ENCODE measurements around the gene EGFL7. TPM values are rescaled to one million over a fixed set of nuclear protein-coding genes. Genes with fewer than 3 reads are reported as not detected.
"Not testable (repeated sequence)": the region's sequence is repeated elsewhere in the genome, so short reads cannot be mapped to it uniquely, and the experiment has no call there.

EGFL7 gene
- total RNA-seq, 2 experiments from 2014 or later = 0.22 to 0.31 TPM

- Mint-ChIP-seq H3K27ac (no peak overlapping the region), H3K9me3 (no peaks in the 10 kb centered on the region), H3K4me3 (no peak overlapping the region), H3K36me3 (ENCODE audit: low read depth) (no peaks in the 10 kb centered on the region), H3K27me3 (no peaks in the 10 kb centered on the region), H3K4me1 (no peaks in the 10 kb centered on the region)
- POLR2A ChIA-PET = no interaction called here
- CTCF ChIA-PET = interaction anchor here (0.9 to 2.0 kb wide), 3 partner anchors 140 to 221 kb away, joined by 3 to 8 read pairs (median 4); no protein-coding TSS in a partner anchor
- DNase-seq = no peak
Observed at GRCh38 chr9:136628268-136628667, 34.4 kb upstream of the EGFL7 start.

DNA sequence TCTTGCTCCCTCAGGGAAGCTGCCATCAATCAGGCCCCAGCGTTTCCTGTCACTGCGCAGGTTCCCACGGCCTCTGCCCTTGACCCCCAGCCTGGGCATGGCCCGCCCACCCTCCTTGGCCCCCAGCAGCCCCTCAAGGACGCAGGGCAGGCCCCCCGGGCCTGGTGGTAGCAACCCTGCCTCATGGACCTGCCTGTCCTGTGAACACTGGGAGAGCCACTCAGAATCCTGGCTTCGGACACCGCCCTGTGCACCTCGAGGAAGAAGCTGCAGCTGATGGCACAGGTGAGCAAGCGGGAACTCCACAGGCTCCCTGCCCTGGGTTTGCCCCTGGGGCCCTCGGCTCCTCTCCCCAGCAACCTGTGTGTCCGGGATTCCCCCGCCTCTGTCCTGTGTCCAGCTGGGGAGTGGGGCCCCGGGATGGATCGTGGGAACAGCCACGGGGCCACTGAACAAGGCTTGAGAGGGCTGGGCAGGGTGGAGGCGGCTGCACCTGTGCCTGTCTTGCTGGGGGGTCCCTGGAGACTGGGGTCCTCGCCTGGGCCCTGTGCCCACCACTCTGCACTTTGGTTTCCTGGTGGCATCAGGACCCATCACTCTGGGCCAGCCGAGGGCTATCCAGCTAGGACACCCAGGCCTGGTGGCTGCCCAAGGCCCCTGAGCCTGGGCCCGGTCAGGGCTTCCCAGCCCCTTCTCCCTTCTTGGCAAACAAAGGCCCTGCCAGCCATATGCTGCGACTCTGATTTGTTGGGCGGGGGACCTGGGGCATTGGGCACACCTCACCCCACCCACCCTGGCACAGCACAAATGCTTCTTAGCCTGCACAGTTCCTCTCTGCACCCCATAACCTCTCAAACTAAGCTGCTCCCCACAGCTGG lies 33.5 kb upstream of the EGFL7 start:
- DNase-seq = no peak
- H3K27me3 Mint-ChIP-seq = no peaks in the 10 kb centered on the region
- ChIA-PET CTCF (interaction anchor here (0.6 to 2.0 kb wide), 5 partner anchors 9 to 222 kb away, joined by 3 to 8 read pairs (median 4); no protein-coding TSS in a partner anchor), POLR2A (no interaction called here)
- no peaks in the 10 kb centered on the region for H3K4me1 Mint-ChIP-seq
- H3K36me3 Mint-ChIP-seq (ENCODE audit: low read depth) = no peaks in the 10 kb centered on the region
- no peaks in the 10 kb centered on the region for H3K9me3 Mint-ChIP-seq
- no peak overlapping the region for H3K4me3 Mint-ChIP-seq
- no peak overlapping the region for H3K27ac Mint-ChIP-seq

DNA sequence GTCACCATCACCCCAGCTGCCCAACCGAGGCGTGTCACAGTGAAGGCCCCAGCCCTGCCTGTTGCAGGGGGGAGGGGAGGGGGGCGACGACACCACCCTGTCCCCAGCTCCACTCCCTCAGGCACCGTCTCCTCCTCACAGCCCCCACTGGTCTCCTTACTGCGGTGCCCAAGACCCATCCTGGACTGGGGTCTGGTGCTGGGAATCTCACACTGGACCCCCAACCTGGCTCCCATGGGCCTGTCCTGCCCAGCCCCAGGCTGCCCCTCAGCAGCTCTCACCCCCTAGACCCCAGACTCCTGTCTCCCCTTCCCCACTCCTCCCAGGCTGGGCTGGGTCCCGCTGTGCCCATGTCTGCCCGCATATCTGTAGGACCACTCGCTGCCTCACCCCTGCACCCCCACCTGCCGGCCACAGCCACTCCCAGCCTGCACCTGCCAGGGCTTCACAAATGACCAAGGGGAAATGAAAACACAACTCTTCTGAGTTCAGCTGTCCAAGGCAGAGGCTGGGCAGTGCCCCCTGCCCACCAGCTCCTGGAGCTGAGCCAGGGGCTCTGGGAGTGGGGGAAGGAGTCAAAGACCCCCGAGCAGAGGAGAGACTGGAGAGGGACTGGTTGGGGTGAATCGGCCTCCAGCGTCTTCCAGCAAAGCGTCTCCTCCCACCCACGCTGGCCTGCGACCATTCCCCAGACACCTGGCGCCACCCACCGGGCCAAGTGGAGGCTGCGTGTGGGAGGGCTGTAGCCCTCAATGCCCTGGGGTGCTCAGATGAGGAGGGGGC lies 32.6 kb upstream of the EGFL7 start:
- no peak overlapping the region for H3K27ac Mint-ChIP-seq

GRCh38 chr9:136630662-136630992 lies 32.1 kb upstream of the EGFL7 start:
- Mint-ChIP-seq H3K27ac (no peak overlapping the region), H3K9me3 (no peaks in the 10 kb centered on the region), H3K27me3 (peaks cover 3% of the 10 kb centered on the region), H3K4me1 (no peaks in the 10 kb centered on the region), H3K36me3 (ENCODE audit: low read depth) (no peaks in the 10 kb centered on the region), H3K4me3 (no peak overlapping the region)
- DNase-seq = no peak
- CTCF ChIA-PET = interaction anchor here (1.4 kb wide), 1 partner anchor 145 kb away, joined by 5 read pairs; no protein-coding TSS in a partner anchor
- POLR2A ChIA-PET = no interaction called here

More for the DNA sequence above, 32.6 kb upstream of the EGFL7 start:
- ChIA-PET POLR2A (no interaction called here), CTCF (interaction anchor here (0.6 to 2.0 kb wide), 4 partner anchors 8 to 223 kb away, joined by 3 to 8 read pairs (median 4); no protein-coding TSS in a partner anchor)
- Mint-ChIP-seq H3K4me1 (no peaks in the 10 kb centered on the region), H3K9me3 (no peaks in the 10 kb centered on the region), H3K4me3 (no peak overlapping the region), H3K36me3 (ENCODE audit: low read depth) (no peaks in the 10 kb centered on the region), H3K27me3 (peaks cover 3% of the 10 kb centered on the region)
- peak; percentile 72 for DNase-seq

DNA sequence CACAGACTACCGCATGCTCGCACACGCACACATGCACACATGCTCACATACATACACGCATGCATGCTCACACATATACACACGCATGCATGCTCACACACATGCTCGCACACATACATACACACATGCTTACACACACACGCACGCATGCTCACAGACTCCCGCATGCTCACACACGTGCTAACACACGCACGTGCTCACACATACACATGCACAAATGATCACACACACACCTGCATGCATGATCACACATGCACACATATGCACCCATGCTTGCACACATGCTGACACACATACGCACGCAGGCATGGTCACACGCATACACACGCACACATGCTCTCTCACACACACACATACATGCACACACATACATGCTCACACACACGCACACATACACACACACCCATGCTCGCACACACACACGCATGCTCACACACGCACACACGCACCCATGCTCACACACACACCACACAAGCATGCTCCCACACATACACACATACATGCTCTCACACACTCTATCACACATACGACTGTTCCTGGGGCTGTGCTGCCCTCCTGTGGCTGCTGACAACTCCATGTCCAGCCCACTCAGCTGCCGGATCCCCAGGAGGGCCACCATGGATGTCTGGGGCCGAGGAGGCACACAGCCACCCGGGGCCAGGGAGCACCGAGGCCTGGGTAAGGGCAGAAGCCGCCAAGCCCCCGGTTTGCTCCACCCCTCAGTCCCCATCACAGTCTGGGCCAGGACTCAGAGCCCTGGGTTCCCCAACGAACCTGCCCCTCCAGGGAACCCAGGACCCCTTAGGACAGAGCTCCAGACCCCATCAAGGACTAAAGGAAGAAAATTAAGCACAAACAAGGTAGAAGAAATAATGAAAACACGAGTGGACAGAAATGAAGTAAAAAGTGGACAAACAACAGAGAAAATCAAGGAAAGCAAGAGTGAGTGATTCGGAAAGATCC lies 31.4 kb upstream of the EGFL7 start:
- no peaks in the 10 kb centered on the region for H3K36me3 Mint-ChIP-seq (ENCODE audit: low read depth)
- H3K27me3 Mint-ChIP-seq = peaks cover 3% of the 10 kb centered on the region
- ChIA-PET POLR2A (no interaction called here), CTCF (interaction anchor here (0.5 to 1.4 kb wide), 10 partner anchors 8 to 447 kb away, joined by 3 to 19 read pairs (median 4); no protein-coding TSS in a partner anchor)
- no peaks in the 10 kb centered on the region for H3K4me1 Mint-ChIP-seq
- H3K4me3 Mint-ChIP-seq = no peak overlapping the region
- DNase-seq = peak; percentile 76
- H3K27ac Mint-ChIP-seq = no peak overlapping the region
- no peaks in the 10 kb centered on the region for H3K9me3 Mint-ChIP-seq

GRCh38 chr9:136632072-136632471 lies 30.6 kb upstream of the EGFL7 start:
- H3K27me3 Mint-ChIP-seq; DNase-seq; H3K36me3 Mint-ChIP-seq (ENCODE audit: low read depth); H3K9me3 Mint-ChIP-seq; POLR2A ChIA-PET; H3K4me3 Mint-ChIP-seq; H3K4me1 Mint-ChIP-seq; H3K27ac Mint-ChIP-seq: not testable (repeated sequence)
- CTCF ChIA-PET = interaction anchor here (0.5 to 1.4 kb wide), 10 partner anchors 8 to 448 kb away, joined by 3 to 19 read pairs (median 4); no protein-coding TSS in a partner anchor

DNA sequence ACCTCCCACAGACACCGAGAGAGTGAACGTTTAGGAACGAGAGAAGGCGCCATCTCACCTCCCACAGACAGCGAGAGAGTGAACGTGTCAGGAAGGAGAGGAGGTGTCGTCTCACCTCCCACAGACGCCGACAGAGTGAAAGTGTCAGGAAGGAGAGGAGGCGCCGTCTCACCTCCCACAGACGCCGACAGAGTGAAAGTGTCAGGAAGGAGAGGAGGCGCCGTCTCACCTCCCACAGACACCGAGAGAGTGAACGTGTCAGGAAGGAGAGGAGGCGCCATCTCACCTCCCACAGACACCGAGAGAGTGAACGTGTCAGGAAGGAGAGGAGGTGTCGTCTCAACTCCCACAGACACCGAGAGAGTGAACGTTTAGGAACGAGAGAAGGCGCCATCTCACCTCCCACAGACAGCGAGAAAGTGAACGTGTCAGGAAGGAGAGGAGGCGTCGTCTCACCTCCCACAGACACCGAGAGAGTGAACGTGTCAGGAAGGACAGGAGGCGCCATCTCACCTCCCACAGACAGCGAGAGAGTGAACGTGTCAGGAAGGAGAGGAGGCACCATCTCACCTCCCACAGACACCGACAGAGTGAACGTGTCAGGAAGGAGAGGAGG lies 30.1 kb upstream of the EGFL7 start:
- DNase-seq; POLR2A ChIA-PET; H3K9me3 Mint-ChIP-seq; H3K27ac Mint-ChIP-seq; H3K4me3 Mint-ChIP-seq; H3K4me1 Mint-ChIP-seq; H3K36me3 Mint-ChIP-seq (ENCODE audit: low read depth); H3K27me3 Mint-ChIP-seq: not testable (repeated sequence)
- CTCF ChIA-PET = interaction anchor here (1.0 to 1.4 kb wide), 3 partner anchors 70 to 208 kb away, joined by 3 to 8 read pairs (median 4); no protein-coding TSS in a partner anchor

DNA sequence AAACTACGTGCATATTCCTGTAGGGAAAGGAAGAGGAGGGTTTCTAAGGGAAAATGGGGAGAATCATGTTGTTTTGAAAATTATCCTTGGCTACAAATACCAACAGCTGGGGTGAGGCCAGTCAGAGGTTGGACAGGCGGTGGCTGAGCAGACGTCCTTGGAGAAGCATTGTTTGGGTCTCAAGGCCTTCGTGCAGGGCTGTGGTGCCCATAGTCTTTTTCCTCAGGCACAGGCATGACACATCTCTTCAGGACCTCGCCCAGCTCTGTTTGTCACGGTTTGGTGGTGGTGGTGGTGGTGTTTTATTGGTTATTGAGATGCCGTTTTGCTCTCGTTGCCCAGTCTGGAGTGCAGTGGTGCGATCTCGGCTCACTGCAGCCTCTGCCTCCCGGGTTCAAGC lies 27.8 kb upstream of the EGFL7 start:
- CTCF ChIA-PET = interaction anchor here (1.2 to 2.4 kb wide), 2 partner anchors 145 to 150 kb away, joined by 4 to 9 read pairs; no protein-coding TSS in a partner anchor
- POLR2A ChIA-PET = no interaction called here
- DNase-seq = no peak
- no peak overlapping the region for H3K4me3 Mint-ChIP-seq
- H3K27ac Mint-ChIP-seq = no peak overlapping the region
- H3K4me1 Mint-ChIP-seq = no peaks in the 10 kb centered on the region
- no peaks in the 10 kb centered on the region for H3K36me3 Mint-ChIP-seq (ENCODE audit: low read depth)
- no peaks in the 10 kb centered on the region for H3K9me3 Mint-ChIP-seq
- peaks cover 3% of the 10 kb centered on the region for H3K27me3 Mint-ChIP-seq

DNA sequence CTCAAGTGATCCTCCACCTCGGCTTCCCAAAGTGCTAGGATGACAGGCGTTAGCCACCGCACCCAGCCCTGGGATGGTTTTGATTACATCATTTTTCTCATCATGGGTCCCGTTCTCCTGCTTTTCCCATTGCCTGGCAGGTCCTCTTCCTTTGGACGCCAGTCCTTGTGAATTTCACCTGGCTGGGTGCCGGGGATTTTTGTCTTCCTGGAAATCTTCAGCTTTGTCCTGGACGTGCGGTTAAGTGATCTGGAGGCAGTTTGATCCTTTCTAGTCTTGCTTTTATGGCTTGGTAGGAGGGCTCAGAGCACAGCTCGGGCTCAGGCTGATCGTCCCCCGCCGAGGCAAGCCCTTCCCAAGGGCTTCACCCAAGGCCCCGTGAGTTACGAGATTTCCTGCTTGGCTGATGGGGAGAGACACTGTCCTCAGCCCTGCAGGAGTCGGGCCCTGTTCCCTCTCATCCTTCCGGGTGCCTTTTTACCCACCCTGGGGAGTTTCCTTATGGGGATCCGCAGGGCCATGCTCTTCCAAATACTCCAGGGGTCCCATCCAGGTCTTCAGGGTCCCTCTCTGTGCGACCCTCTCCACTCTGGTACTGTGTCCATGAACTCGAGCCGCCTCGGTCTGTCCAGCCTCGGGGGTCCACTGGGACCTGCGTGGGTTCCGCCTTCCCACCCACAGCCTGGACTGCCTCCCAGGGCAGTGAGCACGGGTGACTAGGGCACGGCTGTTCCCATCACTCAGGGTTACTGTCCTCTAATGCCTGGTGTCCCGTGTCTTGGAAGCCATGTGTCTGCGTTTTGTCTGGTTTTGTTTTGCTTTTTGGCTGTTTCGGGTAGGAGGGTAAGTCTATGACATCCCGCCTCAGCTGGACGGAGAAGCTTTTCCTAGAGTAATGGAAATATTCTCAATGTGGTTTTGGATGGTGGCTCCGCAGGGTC lies 22.3 kb upstream of the EGFL7 start:
- Mint-ChIP-seq H3K27me3 (peaks cover 14% of the 10 kb centered on the region), H3K4me3 (no peak overlapping the region), H3K9me3 (no peaks in the 10 kb centered on the region), H3K36me3 (ENCODE audit: low read depth) (no peaks in the 10 kb centered on the region), H3K27ac (no peak overlapping the region), H3K4me1 (no peaks in the 10 kb centered on the region)
- CTCF ChIA-PET = interaction anchor here (0.7 to 1.3 kb wide), 2 partner anchors 9 to 157 kb away, joined by 3 to 4 read pairs; no protein-coding TSS in a partner anchor
- POLR2A ChIA-PET = no interaction called here
- no peak for DNase-seq

DNA sequence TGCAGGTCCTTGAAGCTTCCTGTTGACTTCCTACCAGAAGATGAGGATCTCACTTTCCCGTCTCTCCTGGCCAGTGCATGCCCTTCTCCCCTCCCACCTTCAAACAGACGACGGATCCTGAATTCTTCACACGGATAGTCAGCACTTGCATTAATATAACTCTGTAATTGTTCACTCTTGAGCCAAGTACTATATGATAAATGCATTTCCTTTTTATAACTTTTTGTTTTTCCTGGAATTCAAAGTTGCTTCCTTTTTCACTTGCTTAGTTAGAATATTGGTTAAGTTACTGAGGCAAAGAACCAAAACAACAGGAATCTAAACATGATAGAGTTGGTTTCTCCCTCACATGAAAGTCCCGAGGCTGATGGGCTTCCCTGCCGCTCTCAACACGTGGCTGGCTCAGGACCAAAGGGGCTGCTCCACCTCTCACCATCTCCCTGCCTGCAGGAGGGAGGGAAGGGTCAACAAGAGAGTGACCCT lies 20.2 kb upstream of the EGFL7 start:
- H3K27me3 Mint-ChIP-seq = peaks cover 20% of the 10 kb centered on the region
- CTCF ChIA-PET = interaction anchor here (0.7 to 0.9 kb wide), 3 partner anchors 152 to 1076 kb away, joined by 4 to 5 read pairs (median 5); no protein-coding TSS in a partner anchor
- H3K36me3 Mint-ChIP-seq (ENCODE audit: low read depth) = no peaks in the 10 kb centered on the region
- no peak overlapping the region for H3K4me3 Mint-ChIP-seq
- POLR2A ChIA-PET = no interaction called here
- H3K9me3 Mint-ChIP-seq = no peaks in the 10 kb centered on the region
- H3K4me1 Mint-ChIP-seq = no peaks in the 10 kb centered on the region
- no peak for DNase-seq
- H3K27ac Mint-ChIP-seq = no peak overlapping the region
